Liver (tissue), 9 donors: ENCODE data around the gene UGT1A4. TPM values are rescaled to one million over a fixed set of nuclear protein-coding genes. Genes with fewer than 3 reads are reported as not detected.

ENCODE experiments used
- DNase-seq: peaks from one replicate; pipeline ENCODE4 v3.0.0-alpha.2; 2017; ENCODE audit warnings: low spot score
- H3K27ac ChIP-seq, 2 donors: one replicate each; pipeline ENCODE4 v1.7.0; 2013; ENCODE audit warnings: inconsistent platforms in 2 of 2, low read length in 2 of 2, control low read depth in 1 of 2, low read depth in 1 of 2, mild to moderate bottlenecking in 1 of 2
- H3K27me3 ChIP-seq, 4 donors: one replicate each; pipeline versions ENCODE4 v1.6.1 to v1.7.0; 2013; ENCODE audit warnings: low read length in 3 of 4, inconsistent platforms in 1 of 4, mild to moderate bottlenecking in 1 of 4, moderate library complexity in 1 of 4; ENCODE audit not compliant: control insufficient read depth in 4 of 4, insufficient read depth in 4 of 4
- H3K36me3 ChIP-seq, 4 donors: one replicate each; pipeline versions ENCODE4 v1.6.1 to v1.7.0; 2013; ENCODE audit warnings: low read length in 3 of 4, mild to moderate bottlenecking in 3 of 4, low read depth in 1 of 4, moderate library complexity in 1 of 4; ENCODE audit not compliant: control insufficient read depth in 4 of 4, insufficient read depth in 3 of 4
- H3K4me1 ChIP-seq, 4 donors: one replicate each; pipeline versions ENCODE4 v1.6.1 to v1.7.0; 2013; ENCODE audit warnings: low read length in 3 of 4, mild to moderate bottlenecking in 3 of 4, moderate library complexity in 1 of 4; ENCODE audit not compliant: control insufficient read depth in 4 of 4, insufficient read depth in 4 of 4
- H3K4me3 ChIP-seq, 3 donors: one replicate each; pipeline versions ENCODE4 v1.6.1 to v1.7.0; 2013; ENCODE audit warnings: low read length in 3 of 3, control low read depth in 1 of 3, low read depth in 1 of 3, mild to moderate bottlenecking in 1 of 3
- H3K9ac ChIP-seq, 2 donors: one replicate each; pipeline ENCODE4 v1.7.0; 2013; ENCODE audit warnings: low read length in 2 of 2, mild to moderate bottlenecking in 2 of 2, moderate library complexity in 2 of 2, control low read depth in 1 of 2, low read depth in 1 of 2
- H3K9me3 ChIP-seq, 4 donors: one replicate each; pipeline versions ENCODE4 v1.6.1 to v1.7.0; 2013; ENCODE audit warnings: low read length in 3 of 4; ENCODE audit not compliant: control insufficient read depth in 4 of 4
- EGR1 ChIP-seq, 2 donors: IDR thresholded peaks; 2 replicates each; pipeline ENCODE4 v1.6.1; 2016 to 2018; ENCODE audit warnings: antibody characterized with exemption in 2 of 2, low read depth in 2 of 2
- FOXA1 ChIP-seq: IDR thresholded peaks from 2 replicates; pipeline ENCODE4 v1.6.1; 2016; ENCODE audit warnings: antibody characterized with exemption
- FOXA2 ChIP-seq: IDR thresholded peaks from 2 replicates; pipeline ENCODE4 v1.6.1; 2016; ENCODE audit warnings: antibody characterized with exemption
- GABPA ChIP-seq, 2 donors: IDR thresholded peaks in 1 of 2; conservative IDR thresholded peaks in 1 of 2; 2 replicates each; pipeline ENCODE4 v1.6.1; 2016; ENCODE audit warnings: antibody characterized with exemption in 2 of 2, mild to moderate bottlenecking in 1 of 2, moderate library complexity in 1 of 2
- HNF4A ChIP-seq, 2 donors: conservative IDR thresholded peaks; 2 replicates each; pipeline ENCODE4 v1.6.1; 2016; ENCODE audit warnings: antibody characterized with exemption in 2 of 2, mild to moderate bottlenecking in 2 of 2
- HNF4G ChIP-seq: IDR thresholded peaks from 2 replicates; pipeline ENCODE4 v1.6.1; 2016; ENCODE audit warnings: antibody characterized with exemption
- JUND ChIP-seq, 2 donors: IDR thresholded peaks; 2 replicates each; pipeline ENCODE4 v1.6.1; 2016; ENCODE audit warnings: antibody characterized with exemption in 2 of 2
- NR2F2 ChIP-seq: IDR thresholded peaks from 2 replicates; pipeline ENCODE4 v1.6.1; 2016; ENCODE audit warnings: antibody characterized with exemption
- RAD21 ChIP-seq, 2 donors: IDR thresholded peaks; 2 replicates each; pipeline ENCODE4 v1.6.1; 2016; ENCODE audit warnings: antibody characterized with exemption in 2 of 2, mild to moderate bottlenecking in 2 of 2
- RXRA ChIP-seq, 2 donors: IDR thresholded peaks; 2 replicates each; pipeline ENCODE4 v1.6.1; 2017 to 2018; ENCODE audit warnings: antibody characterized with exemption in 2 of 2, mild to moderate bottlenecking in 1 of 2
- SP1 ChIP-seq: IDR thresholded peaks from 2 replicates; pipeline ENCODE4 v1.6.1; 2018; ENCODE audit warnings: antibody characterized with exemption, mild to moderate bottlenecking
- TAF1 ChIP-seq: conservative IDR thresholded peaks from 2 replicates; pipeline ENCODE4 v1.6.1; 2016; ENCODE audit warnings: antibody characterized with exemption, mild to moderate bottlenecking
- YY1 ChIP-seq: IDR thresholded peaks from 2 replicates; pipeline ENCODE4 v1.6.1; 2016; ENCODE audit warnings: antibody characterized with exemption, mild to moderate bottlenecking
- WGBS: extraction: QIAGEN DNeasy Blood & Tissue Kit; methylation state at CpG from one replicate; pipeline ENCODE4 v1.1.7; 2013; 5-methylcytosine and 5-hydroxymethylcytosine counted together
- polyA plus RNA-seq, 2 donors: library from polyadenylated mRNA; stranded (reverse) in 1 of 2; unstranded in 1 of 2; fragments of 200-250 nt in 1 of 2; fragments of >200 nt in 1 of 2; fragmentation: Nextera tagmentation in 1 of 2; extraction: Ambion mirVana in 1 of 2; gene quantifications; one replicate each; pipeline versions ENCODE4 v1.2.1 to v1.2.3, GENCODE V29; 2013 to 2015
- total RNA-seq, 2 donors: library from RNA; depleted of rRNA; stranded (reverse); fragments of >200 nt; gene quantifications; one replicate each; pipeline ENCODE4 v1.2.3, GENCODE V29; 2014
- TF ChIP-seq, protein P1 (sequence below): IDR thresholded peaks from 2 replicates; pipeline ENCODE4 v1.6.1; 2016; ENCODE audit warnings: antibody characterized with exemption
- TF ChIP-seq, protein P2 (sequence below): IDR thresholded peaks from 2 replicates; pipeline ENCODE4 v1.6.1; 2016; ENCODE audit warnings: antibody characterized with exemption
- TF ChIP-seq, protein P3 (sequence below): fragments of 150-350 bp; IDR thresholded peaks from 2 replicates; pipeline ENCODE4 v1.5.1; 2017; ENCODE audit warnings: improper control_type of control experiment, low read depth, low read length; ENCODE audit not compliant: missing input control
- TF ChIP-seq, protein P4 (sequence below): IDR thresholded peaks from 2 replicates; pipeline ENCODE4 v1.6.1; 2016; ENCODE audit warnings: antibody characterized with exemption, mild to moderate bottlenecking
- TF ChIP-seq, protein P5 (sequence below): IDR thresholded peaks from 2 replicates; pipeline ENCODE4 v1.6.1; 2016; ENCODE audit warnings: antibody characterized with exemption
- donor health status: healthy.
- donor health status: healthy.
- donor health status: healthy.
- donor health status: healthy.
- donor health status: healthy.

UGT1A4 gene
- total and polyA plus RNA-seq, 4 donors = 103 to 446 (median 136) TPM; not detected in 1

DNA sequence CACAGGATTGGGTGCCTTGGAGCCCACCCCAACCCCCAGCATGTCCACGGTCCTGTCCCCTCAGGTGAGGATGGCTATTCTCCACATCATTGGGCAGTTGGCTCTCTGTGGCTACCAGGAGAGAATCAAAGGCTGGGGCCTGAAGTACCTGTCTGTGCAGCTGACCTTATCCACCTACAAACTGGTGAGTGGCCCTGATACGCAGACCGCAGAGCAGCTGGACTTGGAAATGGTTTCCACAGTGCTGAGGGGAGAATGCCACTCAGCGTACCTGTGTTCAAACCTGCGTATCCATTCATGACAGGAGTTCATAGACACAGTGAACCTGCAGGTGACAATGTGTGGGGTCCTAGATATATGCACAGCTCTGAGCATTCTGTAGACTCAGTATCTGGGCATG lies 81.2 kb downstream of the UGT1A4 start:
- 72% methylated on average over 5 of the region's 5 CpGs for WGBS
- peak; percentile 20 for DNase-seq
- H3K27ac ChIP-seq = no peak overlapping the region

More for the DNA sequence above, 81.2 kb downstream of the UGT1A4 start:
- Histone ChIP-seq H3K27me3 (no peaks in the 10 kb centered on the region), H3K36me3 (no peaks in the 10 kb centered on the region), H3K9me3 (no peaks in the 10 kb centered on the region), H3K4me1 (no peaks in the 10 kb centered on the region), H3K4me3 (no peak overlapping the region), H3K9ac (no peak overlapping the region)
- TF ChIP-seq, protein P1, sequence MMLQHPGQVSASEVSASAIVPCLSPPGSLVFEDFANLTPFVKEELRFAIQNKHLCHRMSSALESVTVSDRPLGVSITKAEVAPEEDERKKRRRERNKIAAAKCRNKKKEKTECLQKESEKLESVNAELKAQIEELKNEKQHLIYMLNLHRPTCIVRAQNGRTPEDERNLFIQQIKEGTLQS = no peak
- TF ChIP-seq EGR1 (IDR thresholded peaks at IDR 0.05; ENCODE audit: low read depth in 2 of 2) (no peak), RAD21 (IDR thresholded peaks at IDR 0.05) (no peak), YY1 (no peak), SP1 (no peak), TAF1 (no peak), NR2F2 (no peak), FOXA1 (no peak), FOXA2 (no peak), RXRA (IDR thresholded peaks at IDR 0.05) (no peak), HNF4G (no peak), JUND (IDR thresholded peaks at IDR 0.05) (no peak), GABPA (IDR thresholded peaks at IDR 0.05 in 1 of 2, conservative IDR thresholded peaks at IDR 0.05 in 1 of 2) (no peak), HNF4A (conservative IDR thresholded peaks at IDR 0.05) (no peak)
- TF ChIP-seq, protein P2, sequence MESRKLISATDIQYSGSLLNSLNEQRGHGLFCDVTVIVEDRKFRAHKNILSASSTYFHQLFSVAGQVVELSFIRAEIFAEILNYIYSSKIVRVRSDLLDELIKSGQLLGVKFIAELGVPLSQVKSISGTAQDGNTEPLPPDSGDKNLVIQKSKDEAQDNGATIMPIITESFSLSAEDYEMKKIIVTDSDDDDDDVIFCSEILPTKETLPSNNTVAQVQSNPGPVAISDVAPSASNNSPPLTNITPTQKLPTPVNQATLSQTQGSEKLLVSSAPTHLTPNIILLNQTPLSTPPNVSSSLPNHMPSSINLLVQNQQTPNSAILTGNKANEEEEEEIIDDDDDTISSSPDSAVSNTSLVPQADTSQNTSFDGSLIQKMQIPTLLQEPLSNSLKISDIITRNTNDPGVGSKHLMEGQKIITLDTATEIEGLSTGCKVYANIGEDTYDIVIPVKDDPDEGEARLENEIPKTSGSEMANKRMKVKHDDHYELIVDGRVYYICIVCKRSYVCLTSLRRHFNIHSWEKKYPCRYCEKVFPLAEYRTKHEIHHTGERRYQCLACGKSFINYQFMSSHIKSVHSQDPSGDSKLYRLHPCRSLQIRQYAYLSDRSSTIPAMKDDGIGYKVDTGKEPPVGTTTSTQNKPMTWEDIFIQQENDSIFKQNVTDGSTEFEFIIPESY = no peak
- TF ChIP-seq, protein P3, sequence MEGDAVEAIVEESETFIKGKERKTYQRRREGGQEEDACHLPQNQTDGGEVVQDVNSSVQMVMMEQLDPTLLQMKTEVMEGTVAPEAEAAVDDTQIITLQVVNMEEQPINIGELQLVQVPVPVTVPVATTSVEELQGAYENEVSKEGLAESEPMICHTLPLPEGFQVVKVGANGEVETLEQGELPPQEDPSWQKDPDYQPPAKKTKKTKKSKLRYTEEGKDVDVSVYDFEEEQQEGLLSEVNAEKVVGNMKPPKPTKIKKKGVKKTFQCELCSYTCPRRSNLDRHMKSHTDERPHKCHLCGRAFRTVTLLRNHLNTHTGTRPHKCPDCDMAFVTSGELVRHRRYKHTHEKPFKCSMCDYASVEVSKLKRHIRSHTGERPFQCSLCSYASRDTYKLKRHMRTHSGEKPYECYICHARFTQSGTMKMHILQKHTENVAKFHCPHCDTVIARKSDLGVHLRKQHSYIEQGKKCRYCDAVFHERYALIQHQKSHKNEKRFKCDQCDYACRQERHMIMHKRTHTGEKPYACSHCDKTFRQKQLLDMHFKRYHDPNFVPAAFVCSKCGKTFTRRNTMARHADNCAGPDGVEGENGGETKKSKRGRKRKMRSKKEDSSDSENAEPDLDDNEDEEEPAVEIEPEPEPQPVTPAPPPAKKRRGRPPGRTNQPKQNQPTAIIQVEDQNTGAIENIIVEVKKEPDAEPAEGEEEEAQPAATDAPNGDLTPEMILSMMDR = no peak
- TF ChIP-seq, protein P4, sequence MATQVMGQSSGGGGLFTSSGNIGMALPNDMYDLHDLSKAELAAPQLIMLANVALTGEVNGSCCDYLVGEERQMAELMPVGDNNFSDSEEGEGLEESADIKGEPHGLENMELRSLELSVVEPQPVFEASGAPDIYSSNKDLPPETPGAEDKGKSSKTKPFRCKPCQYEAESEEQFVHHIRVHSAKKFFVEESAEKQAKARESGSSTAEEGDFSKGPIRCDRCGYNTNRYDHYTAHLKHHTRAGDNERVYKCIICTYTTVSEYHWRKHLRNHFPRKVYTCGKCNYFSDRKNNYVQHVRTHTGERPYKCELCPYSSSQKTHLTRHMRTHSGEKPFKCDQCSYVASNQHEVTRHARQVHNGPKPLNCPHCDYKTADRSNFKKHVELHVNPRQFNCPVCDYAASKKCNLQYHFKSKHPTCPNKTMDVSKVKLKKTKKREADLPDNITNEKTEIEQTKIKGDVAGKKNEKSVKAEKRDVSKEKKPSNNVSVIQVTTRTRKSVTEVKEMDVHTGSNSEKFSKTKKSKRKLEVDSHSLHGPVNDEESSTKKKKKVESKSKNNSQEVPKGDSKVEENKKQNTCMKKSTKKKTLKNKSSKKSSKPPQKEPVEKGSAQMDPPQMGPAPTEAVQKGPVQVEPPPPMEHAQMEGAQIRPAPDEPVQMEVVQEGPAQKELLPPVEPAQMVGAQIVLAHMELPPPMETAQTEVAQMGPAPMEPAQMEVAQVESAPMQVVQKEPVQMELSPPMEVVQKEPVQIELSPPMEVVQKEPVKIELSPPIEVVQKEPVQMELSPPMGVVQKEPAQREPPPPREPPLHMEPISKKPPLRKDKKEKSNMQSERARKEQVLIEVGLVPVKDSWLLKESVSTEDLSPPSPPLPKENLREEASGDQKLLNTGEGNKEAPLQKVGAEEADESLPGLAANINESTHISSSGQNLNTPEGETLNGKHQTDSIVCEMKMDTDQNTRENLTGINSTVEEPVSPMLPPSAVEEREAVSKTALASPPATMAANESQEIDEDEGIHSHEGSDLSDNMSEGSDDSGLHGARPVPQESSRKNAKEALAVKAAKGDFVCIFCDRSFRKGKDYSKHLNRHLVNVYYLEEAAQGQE = no peak
- TF ChIP-seq, protein P5, sequence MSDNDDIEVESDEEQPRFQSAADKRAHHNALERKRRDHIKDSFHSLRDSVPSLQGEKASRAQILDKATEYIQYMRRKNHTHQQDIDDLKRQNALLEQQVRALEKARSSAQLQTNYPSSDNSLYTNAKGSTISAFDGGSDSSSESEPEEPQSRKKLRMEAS = no peak
